GM12864 (cell line): Measurements from ENCODE around the gene MTF1.

Experiments
- DNase-seq: peaks from one replicate; pipeline ENCODE4 v3.0.0-alpha.2; 2011; ENCODE audit warnings: low read depth
- H3K4me3 ChIP-seq: 2 replicates; pipeline ENCODE4 v1.5.1; 2011; ENCODE audit warnings: mild to moderate bottlenecking, low read depth, low read length, control low read depth
- TF ChIP-seq, protein P1 (sequence below): IDR thresholded peaks from 2 replicates; pipeline ENCODE4 v1.5.1; 2011; ENCODE audit warnings: low read depth, mild to moderate bottlenecking, moderate library complexity, low read length, control low read depth, inconsistent platforms; ENCODE audit errors: missing control alignments

The MTF1 gene

DNA sequence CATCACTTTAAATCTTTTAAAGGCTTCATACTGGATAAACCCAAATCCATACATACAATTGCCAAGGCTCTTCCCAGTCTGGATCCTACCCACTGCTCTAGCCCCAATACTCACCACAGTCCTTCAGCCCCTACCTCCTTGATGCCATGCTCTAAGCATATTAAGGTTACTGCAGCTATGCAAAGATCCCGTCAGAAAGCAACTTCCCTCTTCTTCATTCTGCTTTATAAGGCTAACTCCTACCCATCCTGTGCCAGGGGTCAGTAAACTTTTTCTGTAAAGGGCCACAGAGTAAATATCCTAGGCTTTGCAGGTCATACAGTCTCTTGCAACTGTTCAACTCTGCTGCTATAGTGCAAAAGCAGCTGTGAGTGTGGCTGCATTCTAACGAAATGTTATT lies 34.3 kb upstream of the MTF1 start:
- H3K4me3 ChIP-seq: no peak overlapping the region
- no peak for DNase-seq
- TF ChIP-seq, protein P1, sequence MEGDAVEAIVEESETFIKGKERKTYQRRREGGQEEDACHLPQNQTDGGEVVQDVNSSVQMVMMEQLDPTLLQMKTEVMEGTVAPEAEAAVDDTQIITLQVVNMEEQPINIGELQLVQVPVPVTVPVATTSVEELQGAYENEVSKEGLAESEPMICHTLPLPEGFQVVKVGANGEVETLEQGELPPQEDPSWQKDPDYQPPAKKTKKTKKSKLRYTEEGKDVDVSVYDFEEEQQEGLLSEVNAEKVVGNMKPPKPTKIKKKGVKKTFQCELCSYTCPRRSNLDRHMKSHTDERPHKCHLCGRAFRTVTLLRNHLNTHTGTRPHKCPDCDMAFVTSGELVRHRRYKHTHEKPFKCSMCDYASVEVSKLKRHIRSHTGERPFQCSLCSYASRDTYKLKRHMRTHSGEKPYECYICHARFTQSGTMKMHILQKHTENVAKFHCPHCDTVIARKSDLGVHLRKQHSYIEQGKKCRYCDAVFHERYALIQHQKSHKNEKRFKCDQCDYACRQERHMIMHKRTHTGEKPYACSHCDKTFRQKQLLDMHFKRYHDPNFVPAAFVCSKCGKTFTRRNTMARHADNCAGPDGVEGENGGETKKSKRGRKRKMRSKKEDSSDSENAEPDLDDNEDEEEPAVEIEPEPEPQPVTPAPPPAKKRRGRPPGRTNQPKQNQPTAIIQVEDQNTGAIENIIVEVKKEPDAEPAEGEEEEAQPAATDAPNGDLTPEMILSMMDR: no peak

DNA sequence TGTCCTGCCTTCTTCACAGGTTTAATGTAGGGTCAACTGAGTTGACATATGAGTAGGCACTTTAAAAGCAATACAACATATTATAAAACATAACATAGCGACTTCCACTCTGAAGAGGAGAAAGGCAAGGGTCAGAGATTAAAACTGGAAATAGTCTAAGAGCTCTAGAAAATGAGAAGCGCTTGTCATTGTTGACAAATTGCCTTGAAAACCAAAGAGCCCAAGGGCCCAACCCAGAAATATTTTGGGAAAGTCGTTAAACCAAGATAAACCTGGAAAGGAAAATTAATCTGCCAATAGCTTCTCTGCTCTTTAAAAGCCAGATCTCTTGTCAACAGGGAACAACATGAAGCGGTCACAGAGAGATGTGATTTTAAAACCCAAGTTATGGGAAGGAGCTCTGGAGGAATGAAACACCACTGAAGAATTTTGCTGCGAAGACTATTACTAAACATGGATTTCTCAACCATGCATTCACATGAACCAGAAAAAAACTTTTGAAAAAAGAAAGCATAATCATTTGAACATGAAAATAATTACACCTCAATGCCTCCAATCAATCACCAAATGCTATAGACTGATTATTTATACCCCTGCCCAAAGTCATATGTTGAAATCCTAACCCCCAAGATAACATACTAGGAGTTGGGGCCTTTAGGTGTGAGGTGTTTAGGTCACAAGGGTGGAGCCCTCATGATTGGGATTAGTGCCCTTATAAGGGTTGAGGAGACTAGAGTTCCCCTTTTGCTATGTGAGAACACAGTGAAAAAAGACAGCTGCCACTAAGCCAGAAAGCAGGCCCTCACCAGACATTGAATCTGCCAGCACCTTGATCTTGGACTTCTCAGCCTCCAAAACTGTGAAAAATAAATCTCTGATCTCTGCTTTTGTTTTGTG lies 33.0 kb upstream of the MTF1 start:
- no peak overlapping the region for H3K4me3 ChIP-seq
- TF ChIP-seq, protein P1: no peak
- DNase-seq: no peak

DNA sequence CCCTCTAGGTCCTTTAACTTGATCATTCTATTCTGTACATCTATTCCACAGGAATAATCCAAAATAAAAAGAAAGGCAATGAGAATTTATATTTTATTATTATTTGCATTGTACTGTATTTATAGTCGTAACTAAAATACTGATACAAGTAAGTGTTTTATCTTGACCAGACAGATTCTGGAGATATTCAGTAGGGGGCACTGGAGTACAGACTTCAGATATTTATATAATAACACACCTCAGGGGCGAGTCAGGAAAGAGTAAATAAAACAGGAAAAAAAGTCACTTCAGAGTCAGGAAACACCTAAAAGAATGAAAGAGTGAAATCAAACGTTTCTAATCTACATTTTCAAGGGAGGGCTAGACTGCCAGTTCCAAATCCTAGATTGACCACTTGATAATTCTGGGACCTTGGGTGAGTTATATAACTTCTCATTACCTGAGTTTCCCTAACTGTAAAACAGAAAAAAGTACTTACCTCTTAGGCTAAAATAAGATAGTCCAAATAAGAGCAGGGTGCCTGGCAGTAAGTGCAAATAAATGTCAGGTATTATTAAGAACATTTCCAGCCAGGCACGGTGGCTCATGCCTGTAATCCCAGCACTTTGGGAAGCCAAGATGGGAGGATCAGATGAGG lies 31.1 kb upstream of the MTF1 start:
- TF ChIP-seq, protein P1: peak; percentile 34
- peak; percentile 21 for DNase-seq
- no peak overlapping the region for H3K4me3 ChIP-seq

DNA sequence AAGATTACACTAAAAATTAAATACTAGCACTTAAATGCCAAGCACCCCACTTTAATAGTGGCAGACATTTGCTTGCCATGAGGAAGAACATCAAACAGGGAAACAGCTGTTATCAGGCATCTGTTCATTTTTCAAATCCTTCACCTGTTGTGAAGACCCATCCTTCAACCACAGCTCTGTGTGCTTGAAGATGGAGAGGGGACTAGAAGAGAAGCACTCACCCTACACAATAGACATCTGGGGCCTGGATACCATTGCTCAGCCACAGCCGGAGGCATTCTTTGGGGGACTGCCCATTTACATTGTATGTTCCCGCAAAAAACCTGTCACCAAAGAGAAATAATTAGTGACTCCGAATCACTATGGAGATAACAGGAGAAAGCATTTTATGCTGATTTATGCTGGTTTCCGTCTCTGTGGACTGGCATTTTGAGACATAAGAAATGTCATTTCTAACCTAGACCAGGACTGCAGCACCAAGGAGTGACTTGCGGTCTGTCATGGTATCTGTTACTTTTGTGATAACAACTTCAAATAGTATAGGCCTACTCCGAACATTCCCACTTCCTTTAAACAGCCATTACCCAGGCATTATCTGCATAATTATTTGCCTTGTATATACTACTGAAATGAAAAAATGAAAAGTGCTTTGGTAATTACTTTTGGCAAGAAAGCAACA lies 28.8 kb upstream of the MTF1 start:
- no peak for DNase-seq
- no peak overlapping the region for H3K4me3 ChIP-seq
- TF ChIP-seq, protein P1: no peak

DNA sequence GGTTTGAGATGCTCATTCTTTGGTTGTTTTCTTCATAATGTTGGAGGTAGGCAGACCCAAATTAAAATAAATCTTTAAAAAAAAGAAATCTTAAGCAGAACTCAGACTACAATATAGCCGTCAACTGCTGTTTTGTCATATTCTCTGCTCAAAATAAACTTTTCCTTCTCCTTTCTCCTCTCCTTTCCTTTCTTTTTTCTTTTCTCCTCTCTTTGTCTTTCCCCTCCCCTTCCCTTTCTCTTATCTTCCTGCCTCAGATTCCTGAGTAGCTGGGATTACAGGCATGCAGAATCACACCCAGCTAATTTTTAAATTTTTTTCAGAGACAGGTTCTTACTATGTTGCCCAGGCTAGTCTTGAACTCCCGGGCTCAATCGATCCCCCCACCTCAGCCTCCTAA lies 24.8 kb upstream of the MTF1 start:
- TF ChIP-seq, protein P1: no peak
- DNase-seq: no peak
- no peak overlapping the region for H3K4me3 ChIP-seq

DNA sequence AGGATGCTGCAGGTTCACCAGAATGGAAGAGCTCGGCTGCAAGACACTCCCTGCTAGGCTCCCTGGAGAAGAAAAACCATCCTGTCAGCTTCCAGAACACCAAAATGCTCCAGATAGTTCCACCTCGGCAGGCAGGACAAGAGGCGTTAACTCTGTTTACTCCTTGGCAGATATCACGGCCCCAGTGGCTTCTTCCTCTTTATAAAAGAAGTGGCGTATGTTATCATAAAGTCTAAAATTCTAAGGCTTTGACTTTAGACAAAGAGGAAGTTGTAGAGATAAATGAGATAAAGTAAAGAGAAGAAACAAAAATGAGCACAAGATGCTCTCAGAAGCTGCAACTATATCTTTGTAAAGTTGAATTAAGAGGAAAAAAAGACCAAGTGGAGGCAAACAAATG lies 24.3 kb upstream of the MTF1 start:
- TF ChIP-seq, protein P1: no peak
- no peak for DNase-seq
- H3K4me3 ChIP-seq: no peak overlapping the region
